Kidney epithelial cell (primary cell): ENCODE measurements around the gene LDB2. TPM values are rescaled to one million over a fixed set of nuclear protein-coding genes. Genes with fewer than 3 reads are reported as not detected.

ENCODE experiments used
- DNase-seq: peaks from one replicate; pipeline ENCODE4 v3.0.0-alpha.2; 2010; ENCODE audit warnings: low read depth
- H3K27me3 ChIP-seq: 2 replicates; pipeline ENCODE4 v1.6.0; 2011; ENCODE audit warnings: low read length; ENCODE audit not compliant: control insufficient read depth, insufficient read depth
- H3K36me3 ChIP-seq: 2 replicates; pipeline ENCODE4 v1.5.1; 2011; ENCODE audit warnings: low read length; ENCODE audit not compliant: control insufficient read depth, insufficient read depth
- H3K4me3 ChIP-seq: 2 replicates; pipeline ENCODE4 v1.5.1; 2011; ENCODE audit warnings: low read depth, mild to moderate bottlenecking, control low read depth, low read length
- CTCF ChIP-seq: IDR thresholded peaks from 2 replicates; pipeline ENCODE4 v1.5.1; 2011; ENCODE audit warnings: mild to moderate bottlenecking, moderate library complexity, low read length, control low read depth, inconsistent platforms; ENCODE audit not compliant: insufficient read depth, poor library complexity, severe bottlenecking
- total RNA-seq: library from RNA; depleted of rRNA; stranded (reverse); fragments of >200 nt; gene quantifications from 2 replicates; pipeline ENCODE4 v1.2.3, GENCODE V29; 2015

The LDB2 gene
- total RNA-seq, 1 donor from 2014 or later, result 0.46 TPM

DNA sequence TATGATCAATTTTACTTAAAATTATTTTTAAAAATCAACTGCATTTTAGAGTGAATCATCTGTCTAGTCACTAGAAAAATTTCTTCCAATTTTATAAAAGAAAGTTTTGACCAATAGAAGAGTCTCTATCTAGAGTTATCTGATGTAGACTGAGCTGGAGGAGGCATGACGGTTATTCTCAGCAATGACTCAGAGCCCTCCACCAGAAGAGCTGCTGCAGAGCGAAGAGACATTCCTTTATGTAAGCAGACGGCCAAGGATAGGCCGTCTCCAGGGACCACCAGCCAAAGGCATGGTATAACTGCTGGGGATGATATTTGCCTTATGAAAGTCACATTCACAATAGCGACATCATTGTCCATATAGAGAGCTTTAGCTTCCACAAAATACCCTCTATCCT, 23.0 kb downstream of the LDB2 start:
- Histone ChIP-seq H3K4me3 (no peak overlapping the region), H3K27me3 (no peaks in the 10 kb centered on the region), H3K36me3 (no peaks in the 10 kb centered on the region)
- TF ChIP-seq CTCF, result no peak
- DNase-seq, result no peak

DNA sequence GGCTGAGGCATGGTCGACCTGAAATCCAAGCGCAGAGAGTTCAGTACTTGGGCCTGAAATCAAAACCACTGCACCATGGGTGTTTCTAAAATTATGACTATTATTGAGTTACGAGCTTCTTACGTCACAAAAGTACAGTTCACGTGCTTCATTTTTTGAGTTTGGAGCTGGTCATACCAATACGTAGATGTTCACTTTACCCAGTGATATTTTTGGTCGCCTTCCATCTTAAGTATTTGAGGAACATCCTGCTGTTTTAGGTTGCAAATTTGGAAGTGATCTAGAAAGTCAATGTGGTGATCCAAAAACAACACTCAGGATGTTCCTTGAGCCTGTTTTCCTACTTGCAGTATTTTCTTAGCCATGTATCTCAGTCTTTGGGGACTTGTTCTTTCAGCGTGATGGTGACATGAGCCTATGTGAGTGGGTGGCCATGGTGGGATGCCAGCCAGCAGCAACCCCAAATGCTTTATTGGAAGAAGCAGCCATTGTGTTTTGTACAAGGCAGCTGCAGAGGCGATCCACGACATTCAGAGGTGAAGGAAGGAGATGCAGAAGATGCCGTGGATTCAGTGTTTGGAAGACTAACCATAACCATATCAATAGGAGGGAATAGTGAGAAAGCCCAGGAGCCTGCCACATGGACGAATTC, 28.7 kb downstream of the LDB2 start:
- Histone ChIP-seq H3K4me3 (no peak overlapping the region), H3K27me3 (no peaks in the 10 kb centered on the region), H3K36me3 (no peaks in the 10 kb centered on the region)
- TF ChIP-seq CTCF, result no peak
- no peak for DNase-seq

DNA sequence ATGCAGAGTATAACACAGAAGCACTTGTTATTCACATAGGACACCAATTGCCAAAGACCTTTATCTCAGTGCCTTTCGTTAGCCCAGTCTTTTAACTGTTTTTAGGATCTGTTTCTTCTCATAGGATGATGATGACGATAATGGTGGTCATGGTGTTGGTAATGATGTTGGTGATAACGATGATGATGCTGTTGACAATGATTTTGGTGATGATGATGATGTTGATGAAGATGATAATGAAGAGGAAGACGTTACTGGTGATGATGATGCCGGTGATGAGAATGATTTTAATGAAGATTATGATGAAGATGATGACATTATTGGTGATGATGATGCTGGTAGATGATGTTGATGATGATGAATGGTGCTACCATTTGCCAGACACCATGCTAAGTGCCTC, 29.8 kb downstream of the LDB2 start:
- no peak overlapping the region for H3K4me3 ChIP-seq
- H3K27me3 ChIP-seq, result no peaks in the 10 kb centered on the region
- DNase-seq, result no peak
- no peaks in the 10 kb centered on the region for H3K36me3 ChIP-seq
- TF ChIP-seq CTCF, result no peak

DNA sequence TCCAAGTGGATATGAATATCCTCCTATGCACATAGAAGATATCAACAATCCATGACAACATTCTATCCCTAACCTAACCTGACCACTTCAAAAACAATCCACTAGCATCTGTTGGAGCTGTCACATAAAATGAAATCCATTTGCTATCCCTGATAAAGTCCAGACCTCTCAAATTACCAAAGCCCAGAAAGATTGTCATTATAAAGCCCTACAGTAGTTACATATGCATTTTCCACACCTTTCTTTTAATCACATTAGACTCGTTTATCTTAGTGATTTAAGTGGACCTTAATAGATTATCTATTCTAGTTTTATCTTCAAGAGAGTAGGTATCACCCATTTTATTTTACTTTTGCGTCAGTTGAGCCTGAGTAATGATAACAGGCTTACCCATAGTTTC, 30.6 kb downstream of the LDB2 start:
- no peaks in the 10 kb centered on the region for H3K27me3 ChIP-seq
- no peak overlapping the region for H3K4me3 ChIP-seq
- no peak for TF ChIP-seq CTCF
- no peaks in the 10 kb centered on the region for H3K36me3 ChIP-seq
- DNase-seq, result no peak

DNA sequence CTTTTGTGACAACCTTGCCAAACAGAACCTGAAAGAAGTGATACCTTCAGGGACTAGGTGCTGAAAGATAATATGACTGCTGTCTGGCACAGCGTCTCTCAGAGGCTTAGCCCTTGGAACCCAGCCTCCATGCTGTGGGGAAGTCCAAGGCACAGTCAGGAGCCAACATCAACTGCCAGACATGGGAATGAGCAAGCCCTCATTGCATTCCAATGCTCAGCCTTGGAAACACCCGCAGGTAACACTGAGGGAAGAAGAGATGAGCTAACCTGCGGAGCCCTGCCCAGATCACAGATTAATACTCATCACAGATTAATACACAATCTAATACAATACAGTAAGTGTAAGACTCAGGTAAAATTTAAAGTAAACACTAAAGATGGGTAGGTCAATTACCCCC, 31.5 kb downstream of the LDB2 start:
- H3K36me3 ChIP-seq, result no peaks in the 10 kb centered on the region
- no peak for DNase-seq
- TF ChIP-seq CTCF, result no peak

GRCh38 chr4:16865897-16866283, 32.6 kb downstream of the LDB2 start:
- Histone ChIP-seq H3K4me3 (no peak overlapping the region), H3K36me3 (no peaks in the 10 kb centered on the region), H3K27me3 (no peaks in the 10 kb centered on the region)
- no peak for TF ChIP-seq CTCF
- DNase-seq, result no peak

More for the DNA sequence above, 31.5 kb downstream of the LDB2 start:
- Histone ChIP-seq H3K27me3 (no peaks in the 10 kb centered on the region), H3K4me3 (no peak overlapping the region)
